Measurements from ENCODE around the gene CYP4F8.

The CYP4F8 gene

GRCh38 chr19:15635016-15635805 lies 20.2 kb downstream of the CYP4F8 start:
- TF ChIP-seq FOXP2 (optimal IDR thresholded peaks at IDR 0.05; ENCODE audit: borderline replicate concordance, extremely low read depth, extremely low read length, insufficient read depth) (no peak), TAF1 (IDR thresholded peaks at IDR 0.05; ENCODE audit: borderline replicate concordance, insufficient read depth, low read length) (no peak)

DNA sequence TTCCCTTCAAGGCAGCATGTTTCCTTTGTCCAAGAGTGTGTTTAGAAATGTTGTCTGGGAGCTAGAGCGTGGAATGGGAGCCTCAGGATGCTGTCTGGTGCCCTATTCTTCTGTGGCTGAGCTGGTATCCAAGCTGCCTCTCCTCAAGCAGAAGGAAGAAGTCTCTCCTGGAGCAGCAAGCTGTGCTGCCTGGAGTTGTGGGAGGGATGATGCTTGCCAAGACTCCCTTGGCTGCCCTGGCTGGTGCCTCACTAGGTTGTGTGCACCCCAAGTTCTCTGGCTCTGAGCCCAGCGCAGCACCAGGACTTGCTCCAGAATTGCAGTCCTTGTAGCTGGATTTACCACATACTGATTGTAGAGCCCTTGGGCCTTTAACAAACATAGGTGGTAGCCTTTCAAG lies 21.0 kb downstream of the CYP4F8 start:
- TF ChIP-seq POLR2AphosphoS5 (IDR thresholded peaks at IDR 0.05; ENCODE audit: low read depth, low read length) = no peak
- no peak for TF ChIP-seq FOXP2 (optimal IDR thresholded peaks at IDR 0.05; ENCODE audit: borderline replicate concordance, extremely low read depth, extremely low read length, insufficient read depth)
- TF ChIP-seq TAF1 (IDR thresholded peaks at IDR 0.05; ENCODE audit: borderline replicate concordance, insufficient read depth, low read length) = no peak
- TF ChIP-seq REST (IDR thresholded peaks at IDR 0.05; ENCODE audit: insufficient read depth in 1 of 2, low read depth in 2 of 2, low read length in 2 of 2) = no peak
- no peak for TF ChIP-seq SIN3A (IDR thresholded peaks at IDR 0.05; ENCODE audit: borderline replicate concordance, insufficient read depth, low read length)

DNA sequence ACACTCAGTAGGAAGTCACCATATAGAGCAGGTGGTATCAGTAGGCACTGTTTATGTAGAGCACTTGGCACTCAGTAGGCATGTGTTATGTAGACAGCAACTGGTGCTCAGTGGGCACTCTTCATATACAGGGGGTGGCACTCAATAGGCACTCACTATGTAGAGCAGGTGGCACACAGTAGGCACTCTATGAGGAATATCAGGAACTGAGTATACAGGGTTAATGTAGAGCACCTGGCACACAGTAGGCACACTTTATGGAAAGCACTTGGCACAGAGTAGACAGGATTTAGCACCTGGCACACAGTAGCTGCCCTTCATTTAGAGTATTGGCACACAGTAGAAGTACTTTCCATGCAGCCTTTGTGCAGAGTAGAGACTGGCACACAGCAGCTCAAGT lies 24.6 kb downstream of the CYP4F8 start:
- no peak for TF ChIP-seq SIN3A (IDR thresholded peaks at IDR 0.05; ENCODE audit: borderline replicate concordance, insufficient read depth, low read length)
- no peak for TF ChIP-seq POLR2AphosphoS5 (IDR thresholded peaks at IDR 0.05; ENCODE audit: low read depth, low read length)
- TF ChIP-seq REST (IDR thresholded peaks at IDR 0.05; ENCODE audit: insufficient read depth in 1 of 2, low read depth in 2 of 2, low read length in 2 of 2) = no peak
- TF ChIP-seq FOXP2 (optimal IDR thresholded peaks at IDR 0.05; ENCODE audit: borderline replicate concordance, extremely low read depth, extremely low read length, insufficient read depth) = no peak
- TF ChIP-seq TAF1 (IDR thresholded peaks at IDR 0.05; ENCODE audit: borderline replicate concordance, insufficient read depth, low read length) = no peak

DNA sequence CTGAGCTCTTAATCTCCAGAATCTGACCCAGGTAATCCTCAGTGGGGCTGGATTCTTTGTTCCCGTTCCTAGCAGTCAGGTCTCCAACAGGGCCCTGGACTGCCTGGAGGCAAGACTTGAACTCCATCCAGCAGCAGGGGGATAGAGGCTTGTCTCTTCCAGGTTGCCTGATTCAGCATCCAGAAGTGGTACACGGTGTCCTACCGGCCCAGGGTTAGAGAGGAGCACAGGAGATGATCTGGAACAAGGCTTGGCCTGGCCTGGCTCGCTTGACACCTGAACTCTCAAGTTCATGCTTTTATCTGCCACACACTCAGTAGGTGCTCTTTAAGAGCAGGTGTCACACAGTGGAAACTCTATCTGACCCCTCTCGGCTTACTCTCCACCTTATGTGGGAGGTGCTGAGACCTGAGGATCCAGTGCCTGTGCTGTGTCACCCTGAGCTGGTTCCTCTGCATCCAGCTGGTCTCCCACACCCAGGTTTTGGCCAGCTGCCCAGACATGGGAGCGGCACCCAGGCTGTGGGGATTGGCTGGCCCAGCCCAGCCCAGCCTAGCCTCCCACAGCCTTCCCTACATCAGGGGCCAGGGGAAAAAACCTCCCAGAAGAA lies 25.4 kb downstream of the CYP4F8 start, which contains the start of gene CYP4F3:
Gene CYP4F3, plus strand, starts transcription at position 604 of the 610 bp plus-strand sequence. CDS start 519 bp downstream, outside the sequence.
- TF ChIP-seq SIN3A (IDR thresholded peaks at IDR 0.05; ENCODE audit: borderline replicate concordance, insufficient read depth, low read length) (no peak), REST (IDR thresholded peaks at IDR 0.05; ENCODE audit: insufficient read depth in 1 of 2, low read depth in 2 of 2, low read length in 2 of 2) (no peak), POLR2AphosphoS5 (IDR thresholded peaks at IDR 0.05; ENCODE audit: low read depth, low read length) (no peak), TAF1 (IDR thresholded peaks at IDR 0.05; ENCODE audit: borderline replicate concordance, insufficient read depth, low read length) (no peak), FOXP2 (optimal IDR thresholded peaks at IDR 0.05; ENCODE audit: borderline replicate concordance, extremely low read depth, extremely low read length, insufficient read depth) (no peak)

- TF ChIP-seq TAF1 (IDR thresholded peaks at IDR 0.05; ENCODE audit: borderline replicate concordance, insufficient read depth, low read length) (no peak), REST (IDR thresholded peaks at IDR 0.05; ENCODE audit: insufficient read depth in 1 of 2, low read depth in 2 of 2, low read length in 2 of 2) (no peak), FOXP2 (optimal IDR thresholded peaks at IDR 0.05; ENCODE audit: borderline replicate concordance, extremely low read depth, extremely low read length, insufficient read depth) (no peak), POLR2AphosphoS5 (IDR thresholded peaks at IDR 0.05; ENCODE audit: low read depth, low read length) (no peak), SIN3A (IDR thresholded peaks at IDR 0.05; ENCODE audit: borderline replicate concordance, insufficient read depth, low read length) (no peak)
These were observed 26.0 kb downstream of the CYP4F8 start for GRCh38 chr19:15640904-15641597.
